Neural progenitor cell (in vitro differentiated cells): Measurements from ENCODE around the gene ZNF587B. TPM values are rescaled to one million over a fixed set of nuclear protein-coding genes. Genes with fewer than 3 reads are reported as not detected.
"Not testable (repeated sequence)": the region's sequence is repeated elsewhere in the genome, so short reads cannot be mapped to it uniquely, and the experiment has no call there.

Source experiments
- DNase-seq: peaks from one replicate; pipeline ENCODE4 v3.0.0-alpha.2; 2016; ENCODE audit warnings: low spot score
- H2AFZ ChIP-seq: fragments of 200-600 bp; sonication (generic); replicated peaks from 2 replicates; pipeline ENCODE4 v1.6.1; 2016; ENCODE audit warnings: antibody characterized with exemption
- H3F3A ChIP-seq: fragments of 200-600 bp; sonication (generic); 2 replicates; pipeline ENCODE4 v1.6.1; 2016; ENCODE audit warnings: antibody characterized with exemption, low read depth
- H3K27ac ChIP-seq: fragments of 200-600 bp; sonication (generic); 2 replicates; pipeline ENCODE4 v1.5.1; 2016; ENCODE audit warnings: mild to moderate bottlenecking
- H3K27me3 ChIP-seq: fragments of 200-600 bp; sonication (generic); 2 replicates; pipeline ENCODE4 v1.6.1; 2016; ENCODE audit warnings: mild to moderate bottlenecking, moderate library complexity
- H3K36me3 ChIP-seq: fragments of 200-600 bp; sonication (generic); 2 replicates; pipeline ENCODE4 v1.5.1; 2016
- H3K4me1 ChIP-seq: fragments of 200-600 bp; sonication (generic); 2 replicates; pipeline ENCODE4 v1.6.1; 2016; ENCODE audit warnings: mixed run types
- H3K4me2 ChIP-seq: fragments of 200-600 bp; sonication (generic); 2 replicates; pipeline ENCODE4 v1.6.1; 2016
- H3K4me3 ChIP-seq: fragments of 200-600 bp; sonication (generic); 2 replicates; pipeline ENCODE4 v1.5.1; 2016
- H3K79me2 ChIP-seq: fragments of 200-600 bp; sonication (generic); 2 replicates; pipeline ENCODE4 v1.6.1; 2016; ENCODE audit warnings: low read depth
- H3K9ac ChIP-seq: fragments of 200-600 bp; sonication (generic); 2 replicates; pipeline ENCODE4 v1.6.1; 2016
- H3K9me3 ChIP-seq: fragments of 200-600 bp; sonication (generic); 2 replicates; pipeline ENCODE4 v1.5.1; 2016; ENCODE audit warnings: low read depth
- H4K20me1 ChIP-seq: fragments of 200-600 bp; sonication (generic); 2 replicates; pipeline ENCODE4 v1.6.1; 2016; ENCODE audit warnings: low read depth
- H3K27ac Mint-ChIP-seq: 3 replicates; pipeline ENCODE4 v1.8.0; 2021; ENCODE audit warnings: mixed read lengths
- H3K27me3 Mint-ChIP-seq: 2 replicates; pipeline ENCODE4 v1.8.0; 2022; ENCODE audit warnings: low read depth, mild to moderate bottlenecking, inconsistent platforms, moderate library complexity, mixed read lengths; ENCODE audit not compliant: insufficient read depth
- H3K36me3 Mint-ChIP-seq: 3 replicates; pipeline ENCODE4 v1.8.0; 2021; ENCODE audit warnings: mixed read lengths
- H3K4me1 Mint-ChIP-seq: 3 replicates; pipeline ENCODE4 v1.8.0; 2021; ENCODE audit warnings: mixed read lengths
- H3K4me3 Mint-ChIP-seq: 3 replicates; pipeline ENCODE4 v1.8.0; 2021; ENCODE audit warnings: mild to moderate bottlenecking, moderate library complexity, mixed read lengths
- H3K9me3 Mint-ChIP-seq: 3 replicates; pipeline ENCODE4 v1.8.0; 2020; ENCODE audit warnings: mixed read lengths
- EZH2 ChIP-seq: fragments of 200-600 bp; sonication (generic); IDR thresholded peaks from 2 replicates; pipeline ENCODE4 v1.6.1; 2017; ENCODE audit warnings: antibody characterized with exemption, mild to moderate bottlenecking, moderate library complexity
- EZH2phosphoT487 ChIP-seq: fragments of 200-600 bp; sonication (generic); IDR thresholded peaks from 2 replicates; pipeline ENCODE4 v1.6.1; 2017; ENCODE audit warnings: antibody characterized with exemption
- total RNA-seq: library from RNA; depleted of rRNA; stranded (reverse); fragments of >200 nt; gene quantifications from 2 replicates; pipeline ENCODE4 v1.2.3, GENCODE V29; 2015; ENCODE audit warnings: low replicate concordance
- TF ChIP-seq, protein P1 (sequence below): fragments of 200-600 bp; sonication (generic); IDR thresholded peaks from 2 replicates; pipeline ENCODE4 v1.5.1; 2017; ENCODE audit warnings: antibody characterized with exemption, mild to moderate bottlenecking

The ZNF587B gene
- total RNA-seq, 1 donor from 2014 or later: 24.7 TPM

DNA sequence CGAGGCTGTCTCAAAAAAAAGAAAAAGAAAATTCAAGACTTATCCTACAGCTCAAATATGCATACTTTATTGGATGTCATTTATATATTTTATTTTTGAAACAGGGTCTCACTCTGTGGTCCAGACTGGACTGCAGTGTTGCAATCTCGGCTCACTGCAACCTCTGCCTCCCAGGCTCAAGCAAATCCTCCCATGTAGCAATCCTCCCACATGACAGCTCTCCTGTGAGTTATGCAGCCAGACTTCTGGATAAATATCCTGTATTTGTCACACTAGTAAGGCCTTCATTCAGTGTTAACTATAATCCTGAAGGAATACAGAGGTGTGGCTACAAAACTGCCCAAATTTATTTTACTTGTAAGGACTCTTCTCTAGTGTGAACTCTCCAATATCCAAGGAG is 22.6 kb upstream of the ZNF587B start:
- H3K36me3 ChIP-seq: no peaks in the 10 kb centered on the region
- Mint-ChIP-seq H3K27ac (no peak overlapping the region), H3K27me3 (peaks cover 9% of the 10 kb centered on the region), H3K9me3 (peaks cover 4% of the 10 kb centered on the region), H3K36me3 (peaks cover 38% of the 10 kb centered on the region), H3K4me3 (no peak overlapping the region), H3K4me1 (peaks cover 23% of the 10 kb centered on the region)
- H3K4me3 ChIP-seq: no peak overlapping the region
- DNase-seq: no peak
- no peak overlapping the region for H3K4me2 ChIP-seq
- H2AFZ ChIP-seq: no peak overlapping the region
- TF ChIP-seq EZH2phosphoT487 (no peak), EZH2 (no peak)
- TF ChIP-seq, protein P1, sequence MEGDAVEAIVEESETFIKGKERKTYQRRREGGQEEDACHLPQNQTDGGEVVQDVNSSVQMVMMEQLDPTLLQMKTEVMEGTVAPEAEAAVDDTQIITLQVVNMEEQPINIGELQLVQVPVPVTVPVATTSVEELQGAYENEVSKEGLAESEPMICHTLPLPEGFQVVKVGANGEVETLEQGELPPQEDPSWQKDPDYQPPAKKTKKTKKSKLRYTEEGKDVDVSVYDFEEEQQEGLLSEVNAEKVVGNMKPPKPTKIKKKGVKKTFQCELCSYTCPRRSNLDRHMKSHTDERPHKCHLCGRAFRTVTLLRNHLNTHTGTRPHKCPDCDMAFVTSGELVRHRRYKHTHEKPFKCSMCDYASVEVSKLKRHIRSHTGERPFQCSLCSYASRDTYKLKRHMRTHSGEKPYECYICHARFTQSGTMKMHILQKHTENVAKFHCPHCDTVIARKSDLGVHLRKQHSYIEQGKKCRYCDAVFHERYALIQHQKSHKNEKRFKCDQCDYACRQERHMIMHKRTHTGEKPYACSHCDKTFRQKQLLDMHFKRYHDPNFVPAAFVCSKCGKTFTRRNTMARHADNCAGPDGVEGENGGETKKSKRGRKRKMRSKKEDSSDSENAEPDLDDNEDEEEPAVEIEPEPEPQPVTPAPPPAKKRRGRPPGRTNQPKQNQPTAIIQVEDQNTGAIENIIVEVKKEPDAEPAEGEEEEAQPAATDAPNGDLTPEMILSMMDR: no peak
- peaks cover 32% of the 10 kb centered on the region for H3F3A ChIP-seq
- no peaks in the 10 kb centered on the region for H3K27me3 ChIP-seq
- H3K9me3 ChIP-seq: no peaks in the 10 kb centered on the region
- peaks cover 43% of the 10 kb centered on the region for H3K79me2 ChIP-seq
- no peak overlapping the region for H3K27ac ChIP-seq
- H4K20me1 ChIP-seq: peaks cover 2% of the 10 kb centered on the region
- no peak overlapping the region for H3K9ac ChIP-seq
- H3K4me1 ChIP-seq: peaks cover 21% of the 10 kb centered on the region

DNA sequence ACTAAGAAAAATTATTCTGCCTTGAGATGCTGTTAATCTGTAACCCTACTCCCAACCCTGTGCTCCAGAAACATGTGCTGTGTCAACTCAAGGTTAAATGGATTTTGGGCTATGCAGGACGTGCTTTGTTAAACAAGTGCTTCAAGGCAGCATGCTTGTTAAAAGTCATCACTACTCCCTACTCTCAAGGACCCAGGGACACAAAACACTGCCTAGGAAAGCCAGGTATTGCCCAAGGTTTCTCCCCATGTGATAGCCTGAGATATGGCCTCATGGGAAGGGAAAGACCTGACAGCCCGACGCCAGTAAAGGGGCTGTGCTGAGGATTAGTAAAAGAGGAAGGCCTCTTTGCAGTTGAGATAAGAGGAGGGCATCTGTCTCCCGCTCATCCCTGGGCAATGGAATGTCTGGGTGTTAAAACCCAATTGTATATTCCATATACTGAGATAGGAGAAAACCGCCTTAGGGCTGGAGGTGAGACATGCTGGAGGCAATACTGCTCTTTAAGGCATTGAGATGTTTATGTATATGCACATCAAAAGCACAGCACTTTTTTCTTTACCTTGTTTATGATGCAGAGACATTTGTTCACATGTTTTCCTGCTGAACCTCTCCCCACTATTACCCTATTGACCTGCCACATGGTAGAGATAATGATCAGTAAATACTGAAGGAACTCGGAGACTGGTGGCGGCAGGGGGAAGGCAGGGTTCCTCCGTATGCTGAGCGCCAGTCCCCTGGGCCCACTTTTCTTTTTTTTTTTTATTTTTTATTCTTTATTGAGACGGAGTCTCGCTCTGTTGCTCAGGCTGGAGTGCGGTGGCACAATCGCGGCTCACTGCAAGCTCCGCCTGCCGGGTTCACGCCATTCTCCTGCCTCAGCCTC is 19.4 kb upstream of the ZNF587B start:
- H3K27ac Mint-ChIP-seq: not testable (repeated sequence)

GRCh38 chr19:57812226-57812625 is 17.9 kb upstream of the ZNF587B start:
- peaks cover 14% of the 10 kb centered on the region for H4K20me1 ChIP-seq
- no peak overlapping the region for H3K9ac ChIP-seq
- H2AFZ ChIP-seq: no peak overlapping the region
- H3K27me3 Mint-ChIP-seq: no peaks in the 10 kb centered on the region
- peaks cover 17% of the 10 kb centered on the region for H3K4me1 Mint-ChIP-seq
- peaks cover 31% of the 10 kb centered on the region for H3K36me3 Mint-ChIP-seq
- H3K79me2 ChIP-seq: peaks cover 32% of the 10 kb centered on the region
- no peaks in the 10 kb centered on the region for H3K4me1 ChIP-seq
- H3F3A ChIP-seq: no peaks in the 10 kb centered on the region
- no peak overlapping the region for H3K4me3 ChIP-seq
- no peaks in the 10 kb centered on the region for H3K9me3 ChIP-seq
- no peak overlapping the region for H3K4me2 ChIP-seq
- no peak for DNase-seq
- H3K36me3 ChIP-seq: no peaks in the 10 kb centered on the region
- TF ChIP-seq EZH2: no peak
- H3K27me3 ChIP-seq: no peaks in the 10 kb centered on the region
- H3K4me3 Mint-ChIP-seq: peak overlapping the region; percentile 16
- H3K9me3 Mint-ChIP-seq: no peaks in the 10 kb centered on the region
- H3K27ac Mint-ChIP-seq: no peak overlapping the region
- no peak overlapping the region for H3K27ac ChIP-seq

More for the DNA sequence above, 19.4 kb upstream of the ZNF587B start:
- H3K36me3 Mint-ChIP-seq: peaks cover 33% of the 10 kb centered on the region
- not testable (repeated sequence) for H3K4me3 ChIP-seq, H3K4me3 Mint-ChIP-seq, H3K9me3 Mint-ChIP-seq, H3K27ac ChIP-seq, H3K4me1 ChIP-seq, H3K27me3 ChIP-seq, H3K27me3 Mint-ChIP-seq, H3F3A ChIP-seq, H2AFZ ChIP-seq, H3K9me3 ChIP-seq, DNase-seq, H3K4me2 ChIP-seq, H3K9ac ChIP-seq, H3K36me3 ChIP-seq
- peaks cover 18% of the 10 kb centered on the region for H3K4me1 Mint-ChIP-seq
- H4K20me1 ChIP-seq: peaks cover 14% of the 10 kb centered on the region
- H3K79me2 ChIP-seq: peaks cover 47% of the 10 kb centered on the region

DNA sequence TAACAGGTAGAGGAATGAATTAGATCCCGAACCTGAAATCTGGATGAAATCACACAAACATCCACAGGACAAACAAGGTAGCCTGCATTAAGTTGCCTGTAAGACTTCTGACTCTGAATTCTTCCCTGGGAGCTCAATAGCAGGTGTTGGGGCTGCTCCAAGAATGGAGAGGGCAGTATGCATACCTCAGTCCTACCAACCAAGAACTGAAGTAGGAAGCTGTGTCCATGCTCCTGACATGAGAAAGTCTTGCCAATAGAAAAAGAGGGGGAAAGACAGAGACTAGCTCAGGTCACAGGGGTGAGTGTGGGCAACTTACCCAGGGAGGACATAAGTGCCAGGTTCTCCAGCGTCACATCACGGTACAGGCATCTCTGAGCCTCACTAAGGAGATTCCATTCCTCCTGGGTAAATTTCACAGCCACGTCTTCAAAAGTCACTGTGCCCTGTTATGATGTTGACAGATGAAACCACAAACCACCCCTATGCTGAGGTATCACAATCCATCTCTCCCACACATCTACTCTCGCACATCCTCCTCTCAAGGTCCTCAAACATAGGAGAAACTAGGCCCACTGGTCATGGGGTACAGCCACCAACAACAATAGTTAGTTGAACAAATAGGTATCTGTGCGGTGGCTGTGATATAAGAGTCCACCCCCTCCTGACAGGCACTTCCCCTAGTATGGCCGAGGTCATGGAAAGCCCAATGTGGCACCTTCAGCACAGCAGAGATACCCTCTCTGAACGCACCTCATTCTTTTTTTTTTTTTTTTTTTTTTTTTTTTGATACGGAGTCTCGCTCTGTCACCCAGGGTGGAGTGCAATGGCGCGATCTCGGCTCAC is 16.9 kb upstream of the ZNF587B start:
- Mint-ChIP-seq H3K4me3 (peak overlapping the region; percentile 80), H3K36me3 (peaks cover 26% of the 10 kb centered on the region), H3K4me1 (peaks cover 17% of the 10 kb centered on the region)
- H3K36me3 ChIP-seq, H3K9me3 Mint-ChIP-seq, H3K27me3 Mint-ChIP-seq, H3K27me3 ChIP-seq, H3F3A ChIP-seq, H3K4me1 ChIP-seq, H3K27ac Mint-ChIP-seq, H3K27ac ChIP-seq, H2AFZ ChIP-seq, DNase-seq, H3K9me3 ChIP-seq, H3K9ac ChIP-seq: not testable (repeated sequence)
- H3K79me2 ChIP-seq: peaks cover 24% of the 10 kb centered on the region
- H3K4me3 ChIP-seq: peak overlapping the region; percentile 78
- peak overlapping the region; percentile 92 for H3K4me2 ChIP-seq
- H4K20me1 ChIP-seq: peaks cover 14% of the 10 kb centered on the region
